Memory B cell (primary cell): Measurements from ENCODE around the gene ZNF483.
"Not testable (repeated sequence)": the region's sequence is repeated elsewhere in the genome, so short reads cannot be mapped to it uniquely, and the experiment has no call there.

Experiments
- ATAC-seq: fragments of 150-1000 bp; cut with Tn5 transposase; 2 replicates; pipeline ENCODE4 v1.10.0; 2021; ENCODE audit warnings: low read depth, mild to moderate bottlenecking, moderate library complexity
- DNase-seq, 2 donors: peaks; one replicate each; pipeline ENCODE4 v3.0.0; 2022; ENCODE audit warnings: low spot score in 2 of 2
- H3K27ac Mint-ChIP-seq: one replicate; pipeline ENCODE4 v1.8.0; 2022; ENCODE audit warnings: mild to moderate bottlenecking, moderate library complexity, mixed read lengths
- H3K27me3 Mint-ChIP-seq: one replicate; pipeline ENCODE4 v1.8.0; 2022; ENCODE audit warnings: mixed read lengths
- H3K36me3 Mint-ChIP-seq: one replicate; pipeline ENCODE4 v1.8.0; 2022; ENCODE audit warnings: mild to moderate bottlenecking, mixed read lengths
- H3K4me1 Mint-ChIP-seq: one replicate; pipeline ENCODE4 v1.8.0; 2022; ENCODE audit warnings: mixed read lengths
- H3K4me3 Mint-ChIP-seq: one replicate; pipeline ENCODE4 v1.8.0; 2022; ENCODE audit warnings: mild to moderate bottlenecking, moderate library complexity, mixed read lengths
- H3K9me3 Mint-ChIP-seq: one replicate; pipeline ENCODE4 v1.8.0; 2022; ENCODE audit warnings: mixed read lengths

The ZNF483 gene

GRCh38 chr9:111525056-111525977 lies at the start of gene ZNF483:
ZNF483 (plus strand) TSS chr9:111525179; CDS start chr9:111527396, 2,217 bp downstream.
- Mint-ChIP-seq H3K9me3 (no peaks in the 10 kb centered on the region), H3K27me3 (peaks cover 5% of the 10 kb centered on the region), H3K27ac (peak within 1 kb of the TSS; percentile 95), H3K4me3 (peak within 1 kb of the TSS; percentile 88), H3K36me3 (peaks cover 12% of the 10 kb centered on the region), H3K4me1 (peaks cover 13% of the 10 kb centered on the region)
- peak; percentile 54 to 61 for DNase-seq
- ATAC-seq, result peak; percentile 85

- H3K4me1 Mint-ChIP-seq, result peaks cover 26% of the 10 kb centered on the region
- no peaks in the 10 kb centered on the region for H3K9me3 Mint-ChIP-seq
- no peak overlapping the region for H3K27ac Mint-ChIP-seq
- H3K4me3 Mint-ChIP-seq, result no peak overlapping the region
- ATAC-seq, result no peak
- H3K36me3 Mint-ChIP-seq, result peaks cover 2% of the 10 kb centered on the region
- H3K27me3 Mint-ChIP-seq, result no peaks in the 10 kb centered on the region
- no peak for DNase-seq
Observed at GRCh38 chr9:111475195-111475594, 49.8 kb upstream of the ZNF483 start.

GRCh38 chr9:111477677-111478076 lies 47.3 kb upstream of the ZNF483 start:
- Mint-ChIP-seq H3K4me3 (no peak overlapping the region), H3K36me3 (peaks cover 4% of the 10 kb centered on the region), H3K9me3 (no peaks in the 10 kb centered on the region), H3K27me3 (no peaks in the 10 kb centered on the region), H3K4me1 (peaks cover 37% of the 10 kb centered on the region), H3K27ac (no peak overlapping the region)
- ATAC-seq, result no peak
- DNase-seq, result no peak

GRCh38 chr9:111481885-111482636 lies 42.9 kb upstream of the ZNF483 start:
- Mint-ChIP-seq H3K27me3 (no peaks in the 10 kb centered on the region), H3K9me3 (no peaks in the 10 kb centered on the region), H3K4me3 (peak overlapping the region; percentile 89), H3K4me1 (peaks cover 29% of the 10 kb centered on the region), H3K36me3 (peaks cover 4% of the 10 kb centered on the region), H3K27ac (peak overlapping the region; percentile 78)
- DNase-seq (no peak), ATAC-seq (no peak)

- Mint-ChIP-seq H3K36me3 (peaks cover 4% of the 10 kb centered on the region), H3K4me3 (peak overlapping the region; percentile 89), H3K9me3 (no peaks in the 10 kb centered on the region), H3K4me1 (peaks cover 25% of the 10 kb centered on the region), H3K27me3 (no peaks in the 10 kb centered on the region), H3K27ac (peak overlapping the region; percentile 78)
- ATAC-seq (peak; percentile 57), DNase-seq (peak; percentile 47 to 73)
Observed at GRCh38 chr9:111482694-111483438, 42.1 kb upstream of the ZNF483 start.

GRCh38 chr9:111483439-111483857 lies 41.5 kb upstream of the ZNF483 start:
- Mint-ChIP-seq H3K4me1 (peaks cover 25% of the 10 kb centered on the region), H3K4me3 (peak overlapping the region; percentile 89), H3K36me3 (peaks cover 4% of the 10 kb centered on the region), H3K9me3 (no peaks in the 10 kb centered on the region), H3K27ac (no peak overlapping the region), H3K27me3 (no peaks in the 10 kb centered on the region)
- DNase-seq, result no peak
- ATAC-seq, result peak; percentile 45

GRCh38 chr9:111483858-111484571 lies 41.0 kb upstream of the ZNF483 start, which contains the start of gene ECPAS:
ECPAS (minus strand) TSS chr9:111484383; CDS start chr9:111472918, 11,465 bp downstream.
- Mint-ChIP-seq H3K27me3 (no peaks in the 10 kb centered on the region), H3K9me3 (no peaks in the 10 kb centered on the region), H3K4me1 (peaks cover 21% of the 10 kb centered on the region), H3K4me3 (peak within 1 kb of the TSS; percentile 89), H3K27ac (peak within 1 kb of the TSS; percentile 78), H3K36me3 (peaks cover 2% of the 10 kb centered on the region)
- peak; percentile 52 to 77 for DNase-seq
- peak; percentile 63 for ATAC-seq

GRCh38 chr9:111484572-111484894 lies 40.4 kb upstream of the ZNF483 start:
- ATAC-seq, result no peak
- H3K27ac Mint-ChIP-seq, result peak overlapping the region; percentile 78
- no peak for DNase-seq
- H3K27me3 Mint-ChIP-seq, result no peaks in the 10 kb centered on the region
- H3K4me3 Mint-ChIP-seq, result peak overlapping the region; percentile 82
- H3K9me3 Mint-ChIP-seq, result no peaks in the 10 kb centered on the region
- peaks cover 21% of the 10 kb centered on the region for H3K4me1 Mint-ChIP-seq
- peaks cover 2% of the 10 kb centered on the region for H3K36me3 Mint-ChIP-seq

GRCh38 chr9:111497196-111497595 lies 27.8 kb upstream of the ZNF483 start:
- H3K4me3 Mint-ChIP-seq, H3K4me1 Mint-ChIP-seq, H3K27ac Mint-ChIP-seq, H3K9me3 Mint-ChIP-seq, H3K36me3 Mint-ChIP-seq, DNase-seq, ATAC-seq: not testable (repeated sequence)
- H3K27me3 Mint-ChIP-seq, result peaks cover 17% of the 10 kb centered on the region

GRCh38 chr9:111501005-111501562 lies 23.9 kb upstream of the ZNF483 start:
- H3K27ac Mint-ChIP-seq, result no peak overlapping the region
- no peaks in the 10 kb centered on the region for H3K9me3 Mint-ChIP-seq
- peaks cover 15% of the 10 kb centered on the region for H3K27me3 Mint-ChIP-seq
- H3K4me3 Mint-ChIP-seq, result no peak overlapping the region
- DNase-seq (no peak), ATAC-seq (no peak)
- H3K36me3 Mint-ChIP-seq, result no peaks in the 10 kb centered on the region
- H3K4me1 Mint-ChIP-seq, result no peaks in the 10 kb centered on the region

- no peak overlapping the region for H3K27ac Mint-ChIP-seq
- ATAC-seq (no peak), DNase-seq (no peak)
- no peaks in the 10 kb centered on the region for H3K36me3 Mint-ChIP-seq
- no peaks in the 10 kb centered on the region for H3K9me3 Mint-ChIP-seq
- no peaks in the 10 kb centered on the region for H3K4me1 Mint-ChIP-seq
- H3K4me3 Mint-ChIP-seq, result no peak overlapping the region
- H3K27me3 Mint-ChIP-seq, result peaks cover 13% of the 10 kb centered on the region
Observed at GRCh38 chr9:111501648-111502047, 23.3 kb upstream of the ZNF483 start.

- H3K4me3 Mint-ChIP-seq, result no peak overlapping the region
- no peaks in the 10 kb centered on the region for H3K4me1 Mint-ChIP-seq
- no peaks in the 10 kb centered on the region for H3K36me3 Mint-ChIP-seq
- H3K27ac Mint-ChIP-seq, result no peak overlapping the region
- DNase-seq, result no peak
- peaks cover 12% of the 10 kb centered on the region for H3K27me3 Mint-ChIP-seq
- H3K9me3 Mint-ChIP-seq, result no peaks in the 10 kb centered on the region
- ATAC-seq, result no peak
Observed at GRCh38 chr9:111502506-111502905, 22.5 kb upstream of the ZNF483 start.

- not testable (repeated sequence) for ATAC-seq, H3K27me3 Mint-ChIP-seq, H3K9me3 Mint-ChIP-seq, H3K36me3 Mint-ChIP-seq, H3K27ac Mint-ChIP-seq, DNase-seq, H3K4me1 Mint-ChIP-seq, H3K4me3 Mint-ChIP-seq
Observed at GRCh38 chr9:111511581-111511980, 13.4 kb upstream of the ZNF483 start.
